Liver (tissue), 3 donors: ENCODE measurements around the gene FAM170B.

Experiments used
- CTCF ChIP-seq: fragments of 150-350 bp; IDR thresholded peaks from 2 replicates; pipeline ENCODE4 v1.5.1; 2017; ENCODE audit warnings: improper control_type of control experiment, low read depth, low read length; ENCODE audit not compliant: missing input control
- EGR1 ChIP-seq, 2 donors: IDR thresholded peaks; 2 replicates each; pipeline ENCODE4 v1.6.1; 2016 to 2018; ENCODE audit warnings: antibody characterized with exemption in 2 of 2, low read depth in 2 of 2
- SP1 ChIP-seq: IDR thresholded peaks from 2 replicates; pipeline ENCODE4 v1.6.1; 2018; ENCODE audit warnings: antibody characterized with exemption, mild to moderate bottlenecking
- YY1 ChIP-seq: IDR thresholded peaks from 2 replicates; pipeline ENCODE4 v1.6.1; 2016; ENCODE audit warnings: antibody characterized with exemption, mild to moderate bottlenecking
- donor health status: healthy.
- donor health status: healthy.

DNA sequence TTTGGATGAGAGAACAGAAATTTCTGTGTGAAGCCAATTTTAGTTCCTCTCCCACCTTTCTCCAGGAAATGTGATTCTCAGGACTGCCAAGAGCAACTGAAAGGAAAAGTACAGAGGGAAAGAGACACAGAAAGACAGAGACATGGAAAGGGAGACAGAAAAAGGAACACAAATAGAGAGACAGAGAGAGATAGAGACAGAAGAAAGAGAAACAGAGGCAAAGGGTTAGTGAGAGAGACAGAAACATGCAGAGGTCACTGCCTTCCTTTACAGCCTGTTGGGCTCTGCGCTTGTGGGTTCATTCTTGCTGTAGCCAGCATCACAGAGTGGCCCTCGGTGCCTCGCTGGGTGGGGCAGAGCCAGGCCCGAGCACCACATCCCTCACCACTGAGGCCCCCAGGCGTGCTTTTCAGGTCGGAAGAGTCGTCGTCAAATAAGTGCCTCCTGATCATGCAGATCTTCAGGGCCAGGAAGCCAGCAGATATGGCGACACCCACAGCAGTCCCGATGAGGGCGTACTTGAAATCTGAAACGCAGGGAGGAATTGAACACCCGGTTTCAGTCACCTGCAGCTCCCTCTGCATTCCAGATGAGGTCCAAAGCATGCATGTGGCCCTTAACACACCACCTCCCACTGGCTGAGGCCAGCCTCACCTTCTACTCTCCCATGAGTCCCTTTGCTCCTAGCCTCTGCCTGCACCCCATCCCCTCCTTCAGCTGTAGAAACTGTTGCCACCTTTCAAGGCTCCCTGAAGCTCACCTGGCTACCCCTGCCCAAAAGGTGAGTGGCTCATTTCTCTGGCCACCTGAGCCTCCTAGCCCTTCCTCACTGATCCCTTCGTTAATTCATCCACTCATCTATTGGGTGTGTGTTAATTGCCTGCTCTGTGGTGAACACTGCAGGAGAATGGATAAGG, 32.9 kb upstream of the FAM170B start:
- no peak for TF ChIP-seq CTCF
- no peak for TF ChIP-seq SP1
- no peak for TF ChIP-seq YY1
- no peak for TF ChIP-seq EGR1 (IDR thresholded peaks at IDR 0.05; ENCODE audit: low read depth in 2 of 2)
